NOMO-1 (cell line): Measurements from ENCODE around the gene NR1I3.

Source experiments
- DNase-seq, 2 experiments: peaks; one replicate each; lab custom pipeline; 2025; ENCODE audit not compliant: unreplicated experiment in 2 of 2; lab: John Stamatoyannopoulos, UW

NR1I3 gene

DNA sequence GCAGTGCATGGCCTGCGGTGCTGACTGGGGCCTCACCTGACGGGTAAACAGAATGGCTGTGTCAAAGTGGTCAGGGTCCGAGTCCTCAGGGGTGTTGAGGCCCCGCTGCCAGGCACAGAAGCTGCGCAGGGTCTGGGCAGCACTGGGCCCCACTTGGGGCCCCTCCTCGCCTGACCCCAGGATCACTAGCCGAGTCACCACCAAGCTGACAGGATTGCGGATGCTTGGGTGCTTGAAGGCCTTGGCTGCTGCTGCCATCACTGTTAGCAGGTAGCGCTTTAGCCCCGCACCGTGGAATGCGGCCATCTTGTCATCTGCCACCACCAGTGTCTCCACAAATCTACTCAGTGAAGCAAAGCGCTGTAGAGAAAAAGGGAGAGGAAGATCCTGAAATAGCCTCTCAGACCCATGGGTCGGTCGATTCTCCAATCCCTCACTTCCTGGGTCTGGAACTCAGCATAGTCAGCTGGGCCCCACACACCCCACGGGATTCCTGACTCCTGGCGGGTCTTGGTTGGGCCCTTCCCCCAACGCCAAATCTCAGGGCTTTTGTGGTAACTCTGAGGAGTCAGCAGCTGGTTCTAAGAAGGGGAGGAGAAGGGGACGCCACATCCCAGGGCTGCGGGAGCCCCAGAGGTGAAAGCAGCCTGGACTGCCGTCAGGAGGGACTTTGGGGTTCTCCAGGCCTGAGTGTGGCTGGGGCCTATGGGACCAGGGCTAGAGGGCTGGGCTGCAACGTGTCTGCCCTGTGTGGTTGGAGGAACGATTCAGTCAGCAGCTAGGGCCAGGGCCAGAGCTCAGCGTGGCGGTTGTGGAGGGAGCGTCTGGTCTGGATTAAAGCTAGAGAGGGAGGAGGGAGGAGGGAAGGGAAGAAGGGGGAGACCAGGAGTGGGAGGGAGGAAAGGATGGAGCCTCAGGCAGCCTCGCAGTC is 41.2 kb downstream of the NR1I3 start:
- no peak for DNase-seq

DNA sequence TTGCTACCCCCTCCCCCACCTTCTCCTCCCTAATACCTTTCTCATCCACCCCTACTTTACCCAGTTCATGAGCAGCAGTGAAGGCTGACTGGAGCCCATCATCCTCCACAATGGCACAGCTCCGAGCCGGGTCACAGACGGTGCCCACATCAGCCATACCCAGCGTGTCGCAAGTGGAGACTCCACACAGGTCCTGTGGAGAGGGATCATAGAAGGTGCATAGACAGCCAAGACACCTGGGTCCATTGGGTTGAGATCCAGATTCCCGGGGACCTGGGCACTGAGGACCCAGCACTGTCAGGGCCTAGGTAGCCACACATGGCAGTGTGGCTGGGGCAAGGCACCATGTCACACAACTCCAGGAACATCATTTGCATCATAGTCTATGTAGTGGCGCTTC is 41.9 kb downstream of the NR1I3 start:
- DNase-seq = no peak

DNA sequence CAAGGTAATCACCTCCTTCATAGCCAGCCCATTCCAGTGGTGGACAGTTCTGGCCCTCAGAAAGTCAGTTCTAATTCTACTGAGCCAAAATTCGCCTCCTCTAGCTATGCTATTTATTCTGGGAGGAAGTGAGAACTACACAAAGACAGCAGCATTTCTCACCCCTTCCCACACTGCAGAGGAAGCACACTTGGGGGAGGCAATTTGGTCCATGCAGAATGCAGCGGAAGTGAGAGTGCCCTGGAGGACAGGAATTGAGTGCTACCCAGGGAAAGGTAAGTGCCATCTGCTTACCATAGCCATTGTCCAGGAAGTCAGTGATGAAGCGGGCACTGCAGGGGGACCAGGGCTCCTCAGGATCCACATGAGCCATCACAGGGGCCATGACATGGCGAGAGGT is 42.8 kb downstream of the NR1I3 start:
- peak; percentile 63 to 71 for DNase-seq

DNA sequence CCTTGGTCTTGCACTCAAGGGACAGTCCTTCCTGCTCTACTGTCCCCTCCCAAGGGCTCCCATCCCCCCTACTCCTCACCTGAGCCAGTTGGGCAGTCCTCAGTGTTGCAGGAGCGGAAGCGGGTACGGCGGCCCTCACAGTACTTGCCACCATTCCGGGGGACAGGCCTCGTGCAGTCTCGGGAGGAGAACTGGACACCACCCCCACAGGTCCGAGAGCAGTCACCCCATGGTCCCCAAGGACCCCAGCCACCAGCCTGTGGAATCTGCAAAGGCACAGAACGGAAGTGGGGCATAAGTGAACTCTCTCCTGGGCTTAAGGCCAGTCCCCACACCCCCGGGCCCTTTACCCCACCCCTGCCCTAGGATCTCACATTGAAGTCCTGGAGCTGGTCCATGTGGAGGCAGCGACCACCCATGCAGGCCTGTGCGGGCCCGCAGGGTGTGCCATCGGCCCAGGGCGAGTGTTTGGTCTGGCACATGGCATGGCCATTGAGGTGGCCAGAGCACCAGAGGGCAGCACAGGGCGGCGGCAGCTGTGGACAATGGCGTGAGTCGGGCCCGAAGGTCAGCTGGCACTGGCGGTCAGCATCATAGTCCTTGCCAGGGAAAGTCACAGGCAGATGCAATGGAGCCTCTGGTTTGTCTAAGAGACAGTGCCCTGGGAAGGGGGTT is 44.3 kb downstream of the NR1I3 start:
- no peak for DNase-seq

DNA sequence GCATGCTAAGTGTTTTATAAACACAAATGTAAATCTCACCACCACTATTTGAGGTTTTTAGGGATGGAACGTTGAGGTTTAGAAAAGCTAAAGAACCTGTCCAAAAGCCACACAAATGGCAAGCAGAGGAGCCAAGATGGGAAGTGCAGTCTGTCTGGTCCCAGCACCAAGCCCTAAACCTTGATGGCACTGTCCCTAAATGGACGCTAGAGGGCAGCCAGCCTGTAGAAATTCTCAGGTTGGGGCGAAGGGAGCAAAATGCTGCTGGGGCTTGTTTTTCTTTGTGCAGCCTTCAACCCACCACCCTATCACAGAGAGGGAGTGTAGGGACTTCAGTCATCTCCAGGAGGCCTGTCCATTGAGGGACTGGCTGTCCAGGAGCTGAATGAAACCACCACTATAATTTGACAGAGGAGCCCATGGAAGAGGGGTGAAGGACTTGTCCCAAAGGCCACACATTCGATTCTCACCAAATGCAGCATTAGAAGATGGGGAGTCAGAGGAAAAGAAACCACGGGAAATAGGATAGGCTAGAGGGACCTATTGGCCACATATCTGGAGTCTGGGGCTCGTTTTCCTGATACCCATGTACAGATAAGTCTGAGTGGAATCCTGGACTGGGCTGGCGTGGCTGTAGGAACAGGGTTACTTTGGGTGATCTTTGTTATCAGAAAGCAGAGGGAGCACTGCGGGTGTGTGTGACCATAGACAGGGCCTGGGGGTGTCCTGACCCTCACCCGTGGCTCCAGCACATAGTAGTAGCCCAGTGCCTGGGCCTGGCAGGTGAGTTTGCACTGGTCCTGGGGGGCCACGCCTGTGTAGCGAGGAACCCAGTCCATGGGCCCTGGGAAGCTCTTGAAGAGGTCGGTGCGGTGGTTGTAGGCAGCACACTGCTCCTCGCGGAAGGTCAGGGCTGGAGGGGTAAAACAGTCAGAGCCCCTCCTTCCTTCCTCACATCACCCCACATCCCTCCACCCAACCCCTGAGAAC is 45.2 kb downstream of the NR1I3 start:
- peak; percentile 77 to 78 for DNase-seq

DNA sequence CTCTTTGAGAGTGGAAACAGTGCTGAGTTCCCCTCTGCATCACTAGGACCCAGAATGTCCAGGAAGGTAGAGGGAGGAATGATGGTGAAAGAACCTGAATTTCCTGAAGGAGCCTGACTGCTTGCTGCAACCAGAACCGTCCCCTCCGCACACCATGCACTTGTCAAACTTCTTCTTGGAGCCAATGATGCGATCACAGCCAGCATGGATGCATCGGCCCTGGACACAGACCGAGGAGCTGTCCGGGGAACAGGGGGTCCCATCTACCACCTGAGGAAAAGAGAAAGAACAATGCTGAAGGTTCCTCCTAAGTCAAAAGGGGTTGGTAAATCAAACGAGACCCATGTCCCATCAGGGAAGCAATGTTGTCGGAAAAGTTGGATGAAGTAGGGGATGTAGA is 46.0 kb downstream of the NR1I3 start:
- DNase-seq = no peak

DNA sequence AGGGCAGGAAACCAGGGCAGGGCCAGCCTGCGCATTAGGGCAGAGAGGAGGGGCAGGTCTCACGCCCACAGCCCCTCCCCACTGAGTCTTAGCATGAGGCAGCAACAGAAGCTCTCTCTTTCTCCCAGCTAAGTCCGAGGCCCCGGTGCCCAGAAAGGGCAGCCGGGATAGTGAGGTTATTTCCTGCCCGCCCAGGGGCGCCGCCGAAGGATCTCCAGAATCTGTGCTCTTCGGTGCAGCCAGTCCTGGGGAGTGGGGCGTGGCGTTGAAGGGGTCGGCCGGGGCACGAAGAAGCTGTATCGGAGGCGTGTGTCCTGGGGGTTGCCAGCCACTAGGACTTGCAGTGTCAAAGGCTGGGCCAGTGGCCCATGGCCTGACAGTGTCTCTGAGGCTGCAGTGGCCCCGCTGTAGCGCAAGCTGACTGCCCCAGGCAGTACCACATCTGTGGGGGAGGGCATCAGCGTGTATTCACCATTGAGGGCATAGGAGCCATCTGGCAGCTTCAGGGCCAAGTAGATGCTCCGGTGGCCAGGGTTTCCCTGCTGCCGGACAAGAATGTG is 47.0 kb downstream of the NR1I3 start:
- DNase-seq = no peak

DNA sequence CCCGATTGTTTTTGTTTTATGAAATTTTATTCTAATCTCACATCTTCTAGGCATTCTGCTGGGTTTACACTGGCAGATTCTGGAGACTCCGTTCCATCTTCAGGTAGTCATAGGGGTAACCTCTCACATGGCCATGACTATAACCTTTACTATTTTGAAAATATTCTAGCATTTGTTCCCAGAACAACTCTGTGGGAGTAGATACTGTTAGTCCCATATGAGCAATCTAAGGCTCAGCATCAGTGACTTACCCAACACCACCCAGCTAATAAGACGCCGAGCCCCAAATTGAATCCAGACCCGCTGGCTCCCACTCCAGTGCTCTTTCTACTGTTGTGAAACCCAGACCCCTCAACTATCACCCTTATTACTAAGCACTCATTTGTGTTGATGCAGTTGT is 49.0 kb downstream of the NR1I3 start:
- DNase-seq = no peak

DNA sequence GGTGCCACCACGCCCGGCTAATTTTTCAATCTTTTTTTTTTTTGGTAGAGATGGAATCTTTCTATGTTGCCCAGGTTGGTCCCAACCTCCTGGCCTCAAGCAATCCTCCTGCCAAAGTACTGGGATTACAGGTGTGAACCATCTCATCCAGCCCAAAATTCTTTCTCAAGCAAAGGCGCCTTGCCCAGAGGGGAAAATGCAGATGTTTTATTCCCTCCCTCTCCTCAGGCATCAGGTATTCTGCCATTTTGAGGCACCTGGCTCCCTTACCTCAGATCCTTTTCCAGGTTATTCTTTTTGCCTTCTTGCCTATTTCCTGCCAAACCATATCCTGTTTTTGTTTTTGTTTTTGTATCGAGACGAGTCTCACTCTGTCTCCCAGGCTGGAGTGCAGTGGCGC is 49.6 kb downstream of the NR1I3 start:
- DNase-seq = no peak

DNA sequence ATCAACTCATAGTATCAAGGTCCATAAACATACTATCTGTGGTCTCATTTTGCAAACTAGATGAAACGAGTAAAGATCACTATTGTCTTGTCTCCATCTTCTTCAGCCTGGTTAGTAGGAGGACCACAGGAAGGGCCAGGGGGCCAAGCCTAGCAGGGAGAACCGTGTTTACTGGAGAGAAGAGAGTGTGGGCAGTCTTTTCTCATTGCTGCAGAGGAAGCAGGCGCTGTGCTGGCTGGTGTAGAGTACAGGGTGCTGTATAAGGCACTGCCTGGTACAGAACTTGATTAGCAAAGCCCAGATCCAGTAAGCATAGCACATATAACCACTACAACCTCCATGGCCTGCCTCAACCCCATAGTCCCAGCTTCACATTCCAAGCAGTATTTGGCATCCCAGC is 50.7 kb downstream of the NR1I3 start:
- no peak for DNase-seq

DNA sequence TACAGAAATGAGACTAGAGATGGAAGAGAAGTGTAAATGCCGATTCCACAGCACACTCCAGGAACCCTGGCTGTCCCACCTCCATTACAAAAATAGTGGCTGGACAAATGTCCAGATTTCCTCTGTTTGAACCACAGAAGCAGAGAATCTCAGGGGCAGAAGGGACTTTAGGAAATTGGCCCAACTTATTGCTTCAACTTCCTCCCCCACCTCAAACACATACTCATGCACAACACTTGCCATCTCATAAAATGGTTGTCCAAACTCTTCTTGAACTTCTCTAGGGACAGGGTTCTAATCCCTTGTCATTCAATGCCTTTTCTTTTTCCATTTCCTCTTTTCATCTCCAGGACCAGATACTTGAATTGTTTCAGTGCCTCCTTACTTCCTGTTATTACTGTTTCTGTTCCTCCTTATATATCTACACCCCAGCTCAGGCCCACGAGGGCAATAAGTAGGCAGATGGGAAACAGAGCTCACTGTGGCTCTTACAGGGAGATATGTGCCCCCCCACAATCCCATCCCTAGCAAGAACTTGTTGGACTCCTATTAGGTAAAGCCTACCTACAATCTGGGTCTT is 52.2 kb downstream of the NR1I3 start:
- DNase-seq = peak; percentile 85 to 97

DNA sequence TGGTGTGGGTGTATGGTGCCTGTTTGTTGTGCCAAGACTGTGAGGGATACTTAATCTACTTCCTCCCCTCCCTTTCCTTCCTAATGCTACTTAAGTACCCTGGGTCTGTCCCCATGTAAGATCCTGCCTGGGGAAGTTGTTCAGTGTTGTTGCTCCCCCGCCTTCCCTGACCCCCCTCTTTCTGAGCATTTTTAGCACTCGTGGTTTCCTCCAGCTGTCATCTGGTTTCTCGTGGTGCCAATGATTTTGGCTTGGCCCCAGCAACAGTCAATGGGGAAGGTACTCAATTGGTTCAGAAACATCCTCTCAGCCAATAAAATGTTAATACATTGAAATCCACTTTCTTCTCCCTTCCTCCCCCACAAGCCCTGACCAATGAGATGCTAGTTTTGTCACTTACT is 52.7 kb downstream of the NR1I3 start:
- peak; percentile 97 to 98 for DNase-seq

DNA sequence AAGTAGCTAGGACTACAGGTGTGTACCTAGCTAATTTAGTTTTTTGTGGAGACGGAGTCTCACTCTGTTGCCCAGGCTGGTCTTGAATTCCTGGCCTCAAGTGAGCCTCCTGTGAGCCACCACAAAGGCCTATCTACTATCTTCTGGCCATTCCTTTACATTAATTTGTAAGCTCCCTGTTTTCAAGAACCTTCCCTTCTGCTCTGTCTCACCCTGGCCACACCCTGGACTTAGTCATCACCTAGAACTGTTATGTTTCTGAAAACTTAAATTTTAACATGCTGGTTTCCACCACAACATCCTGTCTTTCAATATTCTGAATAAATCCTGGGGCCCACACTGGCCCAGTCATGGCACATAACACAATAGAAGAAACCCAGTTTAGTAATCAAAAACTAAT is 55.8 kb downstream of the NR1I3 start:
- DNase-seq = peak; percentile 70 to 79

DNA sequence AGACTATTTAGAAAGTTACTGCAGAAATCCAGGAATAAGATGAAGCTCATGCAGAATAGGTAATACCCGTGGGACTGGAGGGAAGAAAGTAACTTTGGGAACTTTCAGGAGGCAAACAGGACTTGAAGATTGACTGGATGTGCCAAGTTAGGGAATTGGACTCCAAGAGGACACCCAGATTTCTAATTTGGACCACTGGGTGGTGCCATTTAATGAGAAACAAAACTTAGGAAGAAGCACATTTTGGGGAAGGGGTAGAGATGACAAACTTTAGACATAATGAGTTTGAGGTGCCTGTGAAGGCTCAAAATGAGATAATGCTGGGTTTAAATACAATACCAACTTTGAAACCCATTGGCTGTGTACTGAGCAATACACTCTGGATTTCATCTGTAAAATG is 57.4 kb downstream of the NR1I3 start:
- no peak for DNase-seq

DNA sequence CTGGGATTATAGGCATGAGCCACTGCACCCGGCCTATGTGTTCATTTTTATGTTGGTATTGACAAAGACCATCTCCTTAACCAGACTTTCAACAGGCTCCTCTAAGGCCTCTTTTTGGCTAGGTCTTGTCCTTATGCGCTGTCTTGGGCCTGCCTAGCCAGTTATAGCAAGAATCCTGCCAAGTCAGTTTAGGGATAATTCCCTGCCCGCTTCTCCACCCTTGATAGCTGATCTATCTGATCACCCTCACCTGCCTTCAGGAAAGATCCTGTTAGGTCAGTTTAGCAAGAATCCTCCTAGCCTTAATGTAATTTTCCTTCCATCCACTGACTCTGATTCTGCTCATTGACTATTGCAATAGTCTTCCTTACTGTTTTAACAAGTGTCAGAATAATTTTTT is 58.3 kb downstream of the NR1I3 start:
- no peak for DNase-seq
